SK-N-SH (cell line): Measurements from ENCODE around the gene RIC8B. TPM values are rescaled to one million over a fixed set of nuclear protein-coding genes. Genes with fewer than 3 reads are reported as not detected.

Experiments
- CTCF ChIA-PET: fragments of 300-600, 350-600 bp; formaldehyde crosslinking; extraction: SDS; loops from one replicate; lab custom pipeline; 2021; lab: Yijun Ruan, JAX
- POLR2A ChIA-PET: fragments of 350-600 bp; sonication (Branson Sonifier 250); formaldehyde crosslinking; extraction: SDS; loops from one replicate; lab custom pipeline; 2020; ENCODE audit warnings: antibody characterized with exemption, inconsistent platforms; lab: Yijun Ruan, JAX
- DNase-seq: peaks from one replicate; pipeline ENCODE4 v3.0.0; 2012
- H2AFZ ChIP-seq: fragments of 200-600 bp; sonication (generic); 2 replicates; pipeline ENCODE4 v1.8.1; 2016; ENCODE audit warnings: antibody characterized with exemption, mild to moderate bottlenecking, low read depth
- H3F3A ChIP-seq: fragments of 200-600 bp; sonication (generic); replicated peaks from 2 replicates; pipeline ENCODE3; 2016; ENCODE audit warnings: antibody characterized with exemption, mild to moderate bottlenecking; ENCODE audit not compliant: insufficient read depth
- H3K27ac ChIP-seq, 2 experiments: fragments of 200-500 bp in 1 of 2; fragments of 200-600 bp in 1 of 2; sonication (Bioruptor generic) in 1 of 2; sonication (generic), shearing (Covaris generic) in 1 of 2; 2 replicates each; pipeline versions ENCODE4 v1.5.1 to v1.6.1; 2014 to 2016; ENCODE audit warnings: low read depth in 2 of 2, inconsistent platforms in 1 of 2, low read length in 1 of 2, mild to moderate bottlenecking in 1 of 2, mixed read lengths in 1 of 2
- H3K27me3 ChIP-seq: fragments of 200-600 bp; sonication (generic), shearing (Covaris generic); 2 replicates; pipeline ENCODE4 v1.6.1; 2016; ENCODE audit warnings: mixed run types; ENCODE audit not compliant: insufficient read depth
- H3K36me3 ChIP-seq, 2 experiments: fragments of 200-500 bp in 1 of 2; fragments of 200-600 bp in 1 of 2; sonication (Bioruptor generic) in 1 of 2; sonication (generic) in 1 of 2; replicated peaks in 1 of 2; 2 replicates each; pipeline versions ENCODE3 to v1.5.1; 2014 to 2016; ENCODE audit warnings: low read length in 1 of 2, mild to moderate bottlenecking in 1 of 2; ENCODE audit not compliant: insufficient read depth in 2 of 2, control insufficient read depth in 1 of 2
- H3K4me1 ChIP-seq, 2 experiments: fragments of 200-500 bp in 1 of 2; fragments of 200-600 bp in 1 of 2; sonication (Bioruptor generic) in 1 of 2; sonication (generic), shearing (Covaris generic) in 1 of 2; 2 replicates each; pipeline versions ENCODE4 v1.5.1 to v1.6.1; 2014 to 2016; ENCODE audit warnings: low read depth in 1 of 2, low read length in 1 of 2, mixed run types in 1 of 2; ENCODE audit not compliant: insufficient read depth in 2 of 2, control insufficient read depth in 1 of 2
- H3K4me2 ChIP-seq: fragments of 200-600 bp; sonication (generic), shearing (Covaris generic); 2 replicates; pipeline ENCODE4 v1.6.1; 2017; ENCODE audit warnings: mixed run types
- H3K4me3 ChIP-seq, 2 experiments: fragments of 200-500 bp in 1 of 2; fragments of 200-600 bp in 1 of 2; sonication (Bioruptor generic) in 1 of 2; sonication (generic), shearing (Covaris generic) in 1 of 2; 2 replicates each; pipeline versions ENCODE4 v1.5.1 to v1.8.1; 2014 to 2016; ENCODE audit warnings: low read depth in 2 of 2, inconsistent platforms in 1 of 2, low read length in 1 of 2, mild to moderate bottlenecking in 1 of 2, mixed read lengths in 1 of 2, moderate library complexity in 1 of 2
- H3K79me2 ChIP-seq: fragments of 200-600 bp; sonication (generic); 2 replicates; pipeline ENCODE4 v1.8.1; 2017; ENCODE audit warnings: mild to moderate bottlenecking; ENCODE audit not compliant: insufficient read depth
- H3K9ac ChIP-seq: fragments of 200-600 bp; sonication (generic); 2 replicates; pipeline ENCODE4 v1.6.1; 2017; ENCODE audit warnings: mixed run types
- H3K9me2 ChIP-seq: fragments of 200-600 bp; sonication (generic); 2 replicates; pipeline ENCODE4 v1.6.1; 2017; ENCODE audit warnings: mixed run types
- H3K9me3 ChIP-seq: fragments of 200-600 bp; sonication (generic); 2 replicates; pipeline ENCODE4 v1.6.1; 2017; ENCODE audit warnings: mixed run types, mild to moderate bottlenecking, moderate library complexity
- H4K20me1 ChIP-seq: fragments of 200-600 bp; sonication (generic); 2 replicates; pipeline ENCODE4 v1.6.1; 2017; ENCODE audit warnings: mild to moderate bottlenecking, mixed run types; ENCODE audit not compliant: insufficient read depth
- CHD2 ChIP-seq: fragments of 150-350 bp; IDR thresholded peaks from 2 replicates; pipeline ENCODE4 v1.6.1; 2018; ENCODE audit warnings: low read length; ENCODE audit not compliant: partially characterized antibody
- FOXJ3 ChIP-seq: sonication (generic); formaldehyde crosslinking; IDR thresholded peaks from 2 replicates; pipeline ENCODE4 v1.5.1; 2020; ENCODE audit warnings: mild to moderate bottlenecking, missing genetic modification reagents
- MEF2A ChIP-seq: IDR thresholded peaks from 2 replicates; pipeline ENCODE4 v1.4.0; 2012; ENCODE audit warnings: low read depth, borderline replicate concordance
- NFIC ChIP-seq: IDR thresholded peaks from 2 replicates; pipeline ENCODE4 v1.4.0; 2012; ENCODE audit warnings: borderline replicate concordance
- NRF1 ChIP-seq: IDR thresholded peaks from 2 replicates; pipeline ENCODE4 v1.6.1; 2012; ENCODE audit warnings: low read depth, mild to moderate bottlenecking, low read length
- RFX5 ChIP-seq: IDR thresholded peaks from 2 replicates; pipeline ENCODE4 v1.6.1; 2012; ENCODE audit warnings: mild to moderate bottlenecking, improper control_type of control experiment, low read length
- RXRA ChIP-seq: IDR thresholded peaks from 2 replicates; pipeline ENCODE4 v1.4.0; 2012; ENCODE audit warnings: low read depth, mild to moderate bottlenecking, borderline replicate concordance
- SMC3 ChIP-seq: IDR thresholded peaks from 2 replicates; pipeline ENCODE4 v1.6.1; 2012; ENCODE audit warnings: low read depth, low read length, improper control_type of control experiment
- TAF1 ChIP-seq: IDR thresholded peaks from 2 replicates; pipeline ENCODE4 v1.6.1; 2012; ENCODE audit warnings: low read depth, mild to moderate bottlenecking, low read length, moderate library complexity, borderline replicate concordance
- TEAD4 ChIP-seq: IDR thresholded peaks from 2 replicates; pipeline ENCODE4 v1.4.0; 2012; ENCODE audit warnings: mild to moderate bottlenecking, borderline replicate concordance; ENCODE audit not compliant: insufficient read depth
- YY1 ChIP-seq: IDR thresholded peaks from 2 replicates; pipeline ENCODE4 v1.4.0; 2012; ENCODE audit warnings: low read depth, mild to moderate bottlenecking
- WGBS: methylation state at CpG from one replicate; pipeline ENCODE4 v1.1.6; 2017; ENCODE audit warnings: low lambda C conversion rate; 5-methylcytosine and 5-hydroxymethylcytosine counted together
- polyA plus RNA-seq, 3 experiments: library from polyadenylated mRNA; depleted of rRNA; stranded (reverse); fragments of >200 nt; gene quantifications; 2 replicates each; pipeline ENCODE4 v1.2.3, GENCODE V29; 2012
- TF ChIP-seq, protein P1 (sequence below): IDR thresholded peaks from 2 replicates; pipeline ENCODE4; 2012
- TF ChIP-seq, protein P2 (sequence below): fragments of 150-350 bp; IDR thresholded peaks from 2 replicates; pipeline ENCODE4 v1.6.1; 2017; ENCODE audit warnings: antibody characterized with exemption, low read length, low read depth, borderline replicate concordance
- TF ChIP-seq, protein P3 (sequence below): IDR thresholded peaks from 2 replicates; pipeline ENCODE4 v1.4.0; 2012; ENCODE audit warnings: low read depth, borderline replicate concordance
- TF ChIP-seq, protein P4 (sequence below): IDR thresholded peaks from 2 replicates; pipeline ENCODE4 v1.6.1; 2012; ENCODE audit warnings: mild to moderate bottlenecking, low read depth, low read length, moderate library complexity
- TF ChIP-seq, protein P5 (sequence below): fragments of 150-350 bp; IDR thresholded peaks from 2 replicates; pipeline ENCODE4 v1.6.1; 2016; ENCODE audit warnings: mild to moderate bottlenecking, low read depth, low read length

RIC8B gene
- polyA plus RNA-seq, 1 of the 3 experiments (the other 2 are of a cell fraction): 6.2 TPM

DNA sequence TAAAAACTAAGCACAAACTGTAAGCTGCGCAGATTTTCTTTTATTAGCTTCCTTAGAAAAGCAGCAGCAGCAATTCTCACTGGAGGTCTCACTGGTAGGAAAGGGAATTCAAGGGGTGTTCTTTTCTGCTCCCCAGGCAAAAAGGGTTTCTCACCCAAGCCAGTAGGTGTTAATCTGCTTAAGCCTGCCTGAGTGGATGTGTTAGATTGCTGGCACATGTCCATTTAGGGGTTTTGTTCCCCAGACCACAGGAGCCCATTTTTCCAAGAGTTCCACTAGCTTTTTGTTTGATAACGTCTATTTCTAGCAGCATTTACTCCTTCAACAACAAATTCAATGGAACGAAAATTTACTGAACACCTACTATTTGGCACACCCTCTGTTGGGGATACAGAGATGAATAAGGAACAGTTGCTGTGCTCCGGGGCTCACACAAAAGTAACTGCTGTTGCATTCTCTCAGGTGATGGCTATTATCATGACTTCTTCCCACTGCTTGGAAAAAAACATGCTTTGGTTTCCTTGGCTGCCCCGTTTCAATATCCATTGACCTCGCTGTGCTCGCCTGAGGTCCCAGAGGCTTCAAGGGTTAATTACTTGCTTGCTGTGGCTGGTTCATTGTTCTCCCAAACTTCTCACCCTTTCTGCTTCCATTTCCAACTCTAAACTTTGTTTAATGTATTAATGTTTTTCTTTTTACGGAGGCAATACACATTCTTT lies 31.1 kb upstream of the RIC8B start:
- Histone ChIP-seq H3F3A (no peaks in the 10 kb centered on the region), H3K36me3 (no peaks in the 10 kb centered on the region), H3K9me3 (no peaks in the 10 kb centered on the region), H3K9ac (no peak overlapping the region), H3K27ac (no peak overlapping the region), H3K4me3 (no peak overlapping the region), H3K27me3 (no peaks in the 10 kb centered on the region), H3K4me2 (no peak overlapping the region), H4K20me1 (no peaks in the 10 kb centered on the region), H2AFZ (no peak overlapping the region), H3K79me2 (no peaks in the 10 kb centered on the region), H3K9me2 (no peaks in the 10 kb centered on the region), H3K4me1 (no peaks in the 10 kb centered on the region)
- DNase-seq: no peak
- TF ChIP-seq, protein P1, sequence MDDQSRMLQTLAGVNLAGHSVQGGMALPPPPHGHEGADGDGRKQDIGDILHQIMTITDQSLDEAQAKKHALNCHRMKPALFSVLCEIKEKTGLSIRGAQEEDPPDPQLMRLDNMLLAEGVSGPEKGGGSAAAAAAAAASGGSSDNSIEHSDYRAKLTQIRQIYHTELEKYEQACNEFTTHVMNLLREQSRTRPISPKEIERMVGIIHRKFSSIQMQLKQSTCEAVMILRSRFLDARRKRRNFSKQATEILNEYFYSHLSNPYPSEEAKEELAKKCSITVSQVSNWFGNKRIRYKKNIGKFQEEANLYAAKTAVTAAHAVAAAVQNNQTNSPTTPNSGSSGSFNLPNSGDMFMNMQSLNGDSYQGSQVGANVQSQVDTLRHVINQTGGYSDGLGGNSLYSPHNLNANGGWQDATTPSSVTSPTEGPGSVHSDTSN: no peak
- TF ChIP-seq, protein P2, sequence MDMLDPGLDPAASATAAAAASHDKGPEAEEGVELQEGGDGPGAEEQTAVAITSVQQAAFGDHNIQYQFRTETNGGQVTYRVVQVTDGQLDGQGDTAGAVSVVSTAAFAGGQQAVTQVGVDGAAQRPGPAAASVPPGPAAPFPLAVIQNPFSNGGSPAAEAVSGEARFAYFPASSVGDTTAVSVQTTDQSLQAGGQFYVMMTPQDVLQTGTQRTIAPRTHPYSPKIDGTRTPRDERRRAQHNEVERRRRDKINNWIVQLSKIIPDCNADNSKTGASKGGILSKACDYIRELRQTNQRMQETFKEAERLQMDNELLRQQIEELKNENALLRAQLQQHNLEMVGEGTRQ: no peak
- TF ChIP-seq YY1: no peak
- no peak for TF ChIP-seq TEAD4
- no peak for TF ChIP-seq NRF1
- TF ChIP-seq SMC3: no peak
- TF ChIP-seq, protein P3, sequence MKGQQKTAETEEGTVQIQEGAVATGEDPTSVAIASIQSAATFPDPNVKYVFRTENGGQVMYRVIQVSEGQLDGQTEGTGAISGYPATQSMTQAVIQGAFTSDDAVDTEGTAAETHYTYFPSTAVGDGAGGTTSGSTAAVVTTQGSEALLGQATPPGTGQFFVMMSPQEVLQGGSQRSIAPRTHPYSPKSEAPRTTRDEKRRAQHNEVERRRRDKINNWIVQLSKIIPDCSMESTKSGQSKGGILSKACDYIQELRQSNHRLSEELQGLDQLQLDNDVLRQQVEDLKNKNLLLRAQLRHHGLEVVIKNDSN: no peak
- TF ChIP-seq MEF2A: no peak
- no peak for TF ChIP-seq CHD2
- TF ChIP-seq, protein P4, sequence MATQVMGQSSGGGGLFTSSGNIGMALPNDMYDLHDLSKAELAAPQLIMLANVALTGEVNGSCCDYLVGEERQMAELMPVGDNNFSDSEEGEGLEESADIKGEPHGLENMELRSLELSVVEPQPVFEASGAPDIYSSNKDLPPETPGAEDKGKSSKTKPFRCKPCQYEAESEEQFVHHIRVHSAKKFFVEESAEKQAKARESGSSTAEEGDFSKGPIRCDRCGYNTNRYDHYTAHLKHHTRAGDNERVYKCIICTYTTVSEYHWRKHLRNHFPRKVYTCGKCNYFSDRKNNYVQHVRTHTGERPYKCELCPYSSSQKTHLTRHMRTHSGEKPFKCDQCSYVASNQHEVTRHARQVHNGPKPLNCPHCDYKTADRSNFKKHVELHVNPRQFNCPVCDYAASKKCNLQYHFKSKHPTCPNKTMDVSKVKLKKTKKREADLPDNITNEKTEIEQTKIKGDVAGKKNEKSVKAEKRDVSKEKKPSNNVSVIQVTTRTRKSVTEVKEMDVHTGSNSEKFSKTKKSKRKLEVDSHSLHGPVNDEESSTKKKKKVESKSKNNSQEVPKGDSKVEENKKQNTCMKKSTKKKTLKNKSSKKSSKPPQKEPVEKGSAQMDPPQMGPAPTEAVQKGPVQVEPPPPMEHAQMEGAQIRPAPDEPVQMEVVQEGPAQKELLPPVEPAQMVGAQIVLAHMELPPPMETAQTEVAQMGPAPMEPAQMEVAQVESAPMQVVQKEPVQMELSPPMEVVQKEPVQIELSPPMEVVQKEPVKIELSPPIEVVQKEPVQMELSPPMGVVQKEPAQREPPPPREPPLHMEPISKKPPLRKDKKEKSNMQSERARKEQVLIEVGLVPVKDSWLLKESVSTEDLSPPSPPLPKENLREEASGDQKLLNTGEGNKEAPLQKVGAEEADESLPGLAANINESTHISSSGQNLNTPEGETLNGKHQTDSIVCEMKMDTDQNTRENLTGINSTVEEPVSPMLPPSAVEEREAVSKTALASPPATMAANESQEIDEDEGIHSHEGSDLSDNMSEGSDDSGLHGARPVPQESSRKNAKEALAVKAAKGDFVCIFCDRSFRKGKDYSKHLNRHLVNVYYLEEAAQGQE: no peak
- TF ChIP-seq TAF1: no peak
- TF ChIP-seq FOXJ3: no peak
- TF ChIP-seq RFX5: no peak
- TF ChIP-seq NFIC: no peak
- TF ChIP-seq, protein P5, sequence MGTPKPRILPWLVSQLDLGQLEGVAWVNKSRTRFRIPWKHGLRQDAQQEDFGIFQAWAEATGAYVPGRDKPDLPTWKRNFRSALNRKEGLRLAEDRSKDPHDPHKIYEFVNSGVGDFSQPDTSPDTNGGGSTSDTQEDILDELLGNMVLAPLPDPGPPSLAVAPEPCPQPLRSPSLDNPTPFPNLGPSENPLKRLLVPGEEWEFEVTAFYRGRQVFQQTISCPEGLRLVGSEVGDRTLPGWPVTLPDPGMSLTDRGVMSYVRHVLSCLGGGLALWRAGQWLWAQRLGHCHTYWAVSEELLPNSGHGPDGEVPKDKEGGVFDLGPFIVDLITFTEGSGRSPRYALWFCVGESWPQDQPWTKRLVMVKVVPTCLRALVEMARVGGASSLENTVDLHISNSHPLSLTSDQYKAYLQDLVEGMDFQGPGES: no peak
- no peak for TF ChIP-seq RXRA
- POLR2A ChIA-PET: no interaction called here
- CTCF ChIA-PET: interaction anchor here (0.6 to 1.2 kb wide), 2 partner anchors 21 to 60 kb away, joined by 3 read pairs; no protein-coding TSS in a partner anchor
- 81% methylated on average over 8 of the region's 8 CpGs for WGBS
